Activated gamma-delta T cell treated with anti-CD3 and anti-CD28 coated beads, Interleukin-2, amount 50 U/mL, for 16 hours (primary cell): ENCODE data around the gene MAMDC2.
"Not testable (repeated sequence)": the region's sequence is repeated elsewhere in the genome, so short reads cannot be mapped to it uniquely, and the experiment has no call there.

Experiments used
- DNase-seq: peaks from one replicate; pipeline ENCODE4 v3.0.0-alpha.2; 2020; ENCODE audit warnings: low read depth

Gene MAMDC2

GRCh38 chr9:70197216-70198044 is 153.8 kb downstream of the MAMDC2 start:
- no peak for DNase-seq

DNA sequence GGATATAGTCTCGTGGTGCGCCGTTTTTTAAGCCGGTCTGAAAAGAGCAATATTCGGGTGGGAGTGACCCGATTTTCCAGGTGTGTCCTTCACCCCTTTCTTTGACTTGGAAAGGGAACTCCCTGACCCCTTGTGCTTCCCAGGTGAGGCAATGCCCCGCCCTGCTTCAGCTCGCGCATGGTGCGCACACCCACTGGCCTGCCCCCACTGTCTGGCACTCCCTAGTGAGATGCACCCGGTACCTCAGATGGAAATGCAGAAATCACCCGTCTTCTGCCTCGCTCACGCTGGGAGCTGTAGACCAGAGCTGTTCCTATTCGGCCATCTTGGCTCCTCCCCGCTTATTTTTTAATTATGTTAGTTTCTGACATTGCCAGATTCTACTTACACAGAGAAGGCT is 161.1 kb downstream of the MAMDC2 start:
- DNase-seq, result not testable (repeated sequence)

GRCh38 chr9:70205366-70206020 is 161.8 kb downstream of the MAMDC2 start:
- no peak for DNase-seq

- DNase-seq, result no peak
These were observed 173.4 kb downstream of the MAMDC2 start for GRCh38 chr9:70217029-70217428.

DNA sequence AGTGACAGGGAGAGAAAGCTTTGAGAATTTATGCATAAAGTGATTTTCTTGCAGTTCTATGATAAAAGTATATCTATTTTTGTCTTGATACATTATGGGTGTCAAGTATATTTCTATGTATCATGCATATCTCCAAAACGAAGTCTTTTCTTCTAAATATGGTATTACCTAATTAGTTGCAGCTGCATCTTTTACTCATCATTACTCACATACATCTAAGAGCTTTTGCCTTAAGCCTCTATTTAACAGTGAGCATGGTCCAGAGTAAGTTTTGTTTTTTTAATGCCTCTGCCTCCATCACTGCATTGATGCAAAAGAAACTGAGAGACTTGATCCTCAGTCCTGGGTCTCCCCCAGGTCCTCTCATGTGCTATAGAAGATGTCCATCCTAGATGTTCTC is 175.1 kb downstream of the MAMDC2 start:
- DNase-seq, result no peak

GRCh38 chr9:70220216-70220615 is 176.6 kb downstream of the MAMDC2 start:
- DNase-seq, result no peak

DNA sequence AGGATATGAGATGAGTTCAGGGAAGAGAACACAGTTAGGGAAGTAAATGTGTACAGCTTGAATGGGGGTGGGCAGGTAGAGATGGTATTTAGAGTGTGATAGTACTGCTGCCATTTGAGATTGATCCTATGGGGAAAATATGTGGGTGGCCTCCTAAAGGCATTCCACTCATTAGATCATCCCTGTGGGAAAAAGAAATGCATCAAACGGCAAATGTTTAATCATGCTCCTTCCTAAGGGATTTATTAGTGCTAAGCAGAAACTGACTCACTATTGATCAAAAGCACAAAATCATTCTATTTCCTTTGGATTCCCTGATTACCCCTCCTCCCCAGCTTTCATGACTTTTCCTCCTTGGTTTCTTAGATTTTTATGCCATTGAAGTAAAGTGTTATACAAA is 178.7 kb downstream of the MAMDC2 start:
- no peak for DNase-seq

DNA sequence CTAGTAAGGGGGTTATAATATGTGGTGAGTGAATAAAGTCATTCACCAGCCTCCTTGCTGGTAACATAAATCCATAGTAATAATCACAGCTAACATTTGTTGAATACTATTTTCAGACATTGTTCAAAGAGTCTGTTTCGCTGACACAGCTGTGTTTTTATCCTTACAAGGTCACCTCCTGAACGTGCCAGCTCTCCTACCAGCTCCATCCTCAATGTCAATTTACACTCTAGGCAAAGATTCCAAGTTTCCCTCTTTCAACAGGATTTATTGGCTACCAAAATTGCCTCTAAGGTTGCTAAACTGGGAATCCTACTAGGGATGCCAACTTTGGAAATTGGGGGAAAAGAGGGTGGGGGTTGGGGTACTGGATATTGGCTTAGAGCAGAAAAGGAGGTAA is 184.5 kb downstream of the MAMDC2 start:
- no peak for DNase-seq

DNA sequence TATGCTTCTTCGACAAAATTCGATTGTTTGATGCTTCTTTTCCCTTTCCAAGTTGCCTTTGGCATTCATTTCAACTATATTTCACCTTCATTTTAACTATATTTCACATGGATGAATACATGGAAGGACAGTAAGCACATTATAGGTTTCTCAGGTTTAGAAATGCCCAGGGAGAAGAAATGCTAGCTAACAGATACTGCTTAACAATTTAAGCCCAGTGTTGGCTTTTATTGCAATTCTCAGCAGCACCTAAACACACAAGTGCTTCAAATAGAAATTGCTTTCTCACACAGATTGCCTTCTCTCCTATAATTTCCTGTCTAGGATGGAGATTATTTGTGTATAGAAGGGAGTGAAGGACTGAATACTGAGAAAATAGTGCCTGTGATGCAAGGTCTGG is 185.0 kb downstream of the MAMDC2 start:
- no peak for DNase-seq

DNA sequence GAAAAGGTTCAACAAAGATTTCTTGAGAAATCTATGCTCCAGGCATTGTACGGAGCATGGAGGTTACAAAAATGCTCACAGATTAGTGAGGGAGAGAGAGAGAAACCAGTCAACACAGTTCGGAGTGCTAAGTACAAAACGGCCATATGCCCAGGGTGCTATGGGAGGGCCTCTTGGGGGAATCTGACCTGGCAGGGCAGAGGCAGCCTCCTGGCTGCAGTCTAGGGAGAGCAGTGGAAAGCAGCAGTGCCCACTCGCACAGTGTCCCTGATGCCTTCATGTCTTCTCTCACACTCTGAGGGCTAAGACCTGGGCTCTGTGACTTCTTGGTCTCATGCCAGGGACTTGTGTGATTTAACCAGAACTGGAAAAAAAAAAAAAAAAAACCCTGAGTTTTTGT is 185.4 kb downstream of the MAMDC2 start:
- DNase-seq, result no peak

- no peak for DNase-seq
These were observed 185.9 kb downstream of the MAMDC2 start for GRCh38 chr9:70229579-70229978.

GRCh38 chr9:70232476-70232875 is 188.8 kb downstream of the MAMDC2 start:
- no peak for DNase-seq

DNA sequence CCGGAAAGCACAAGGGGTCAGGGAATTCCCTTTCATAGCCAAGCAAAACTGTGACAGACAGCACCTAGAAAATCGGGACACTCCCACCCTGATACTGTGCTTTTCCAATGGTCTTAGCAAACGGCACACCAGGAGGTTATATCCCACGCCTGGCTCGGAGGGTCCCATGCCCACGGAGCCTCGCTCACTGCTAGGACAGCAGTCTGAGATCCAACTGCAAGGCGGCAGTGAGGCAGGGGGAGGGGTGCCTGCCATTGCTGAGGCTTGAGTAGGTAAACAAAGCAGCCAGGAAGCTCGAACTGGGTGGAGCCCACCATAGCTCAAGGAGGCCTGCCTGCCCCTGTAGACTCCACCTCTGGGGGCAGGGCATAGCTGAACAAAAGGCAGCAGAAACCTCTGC is 190.6 kb downstream of the MAMDC2 start:
- DNase-seq, result not testable (repeated sequence)

DNA sequence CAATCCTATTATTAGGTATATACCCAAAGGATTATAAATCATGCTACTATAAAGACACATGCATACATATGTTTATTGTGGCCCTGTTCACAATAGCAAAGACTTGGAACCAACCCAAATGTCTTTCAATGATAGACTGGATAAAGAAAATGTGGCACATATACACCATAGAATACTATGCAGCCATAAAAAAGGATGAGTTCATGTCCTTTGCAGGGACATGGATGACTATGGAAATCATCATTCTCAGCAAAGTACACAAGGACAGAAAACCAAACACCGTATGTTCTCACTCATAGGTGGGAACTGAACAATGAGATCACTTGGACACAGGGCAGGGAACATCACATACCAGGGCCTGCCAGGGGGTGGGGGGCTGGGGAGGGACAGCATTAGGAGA is 202.3 kb downstream of the MAMDC2 start:
- DNase-seq, result not testable (repeated sequence)

DNA sequence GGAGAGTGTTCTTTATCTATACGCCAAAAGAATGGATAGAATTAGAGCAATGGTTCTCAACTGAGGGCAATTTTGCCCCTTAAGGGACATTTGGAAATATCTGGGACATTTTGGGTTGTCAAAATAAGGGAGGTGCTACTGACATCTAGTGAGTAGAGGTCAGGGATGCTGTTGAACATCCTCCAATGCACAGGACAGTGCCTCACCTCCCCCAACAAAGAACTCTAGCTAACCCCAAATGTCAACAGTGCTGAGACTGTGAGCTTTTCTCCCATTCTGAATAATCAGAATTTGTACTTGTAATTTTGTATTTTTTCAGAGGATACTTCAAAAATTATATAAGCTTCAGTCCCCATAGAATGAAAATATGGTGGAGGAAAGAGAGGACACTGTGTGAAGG is 206.6 kb downstream of the MAMDC2 start:
- no peak for DNase-seq

- DNase-seq, result no peak
These were observed 211.8 kb downstream of the MAMDC2 start for GRCh38 chr9:70255486-70255885.

- no peak for DNase-seq
These were observed 212.5 kb downstream of the MAMDC2 start for GRCh38 chr9:70256123-70256551.

- no peak for DNase-seq
These were observed 213.9 kb downstream of the MAMDC2 start for GRCh38 chr9:70257502-70257901.

DNA sequence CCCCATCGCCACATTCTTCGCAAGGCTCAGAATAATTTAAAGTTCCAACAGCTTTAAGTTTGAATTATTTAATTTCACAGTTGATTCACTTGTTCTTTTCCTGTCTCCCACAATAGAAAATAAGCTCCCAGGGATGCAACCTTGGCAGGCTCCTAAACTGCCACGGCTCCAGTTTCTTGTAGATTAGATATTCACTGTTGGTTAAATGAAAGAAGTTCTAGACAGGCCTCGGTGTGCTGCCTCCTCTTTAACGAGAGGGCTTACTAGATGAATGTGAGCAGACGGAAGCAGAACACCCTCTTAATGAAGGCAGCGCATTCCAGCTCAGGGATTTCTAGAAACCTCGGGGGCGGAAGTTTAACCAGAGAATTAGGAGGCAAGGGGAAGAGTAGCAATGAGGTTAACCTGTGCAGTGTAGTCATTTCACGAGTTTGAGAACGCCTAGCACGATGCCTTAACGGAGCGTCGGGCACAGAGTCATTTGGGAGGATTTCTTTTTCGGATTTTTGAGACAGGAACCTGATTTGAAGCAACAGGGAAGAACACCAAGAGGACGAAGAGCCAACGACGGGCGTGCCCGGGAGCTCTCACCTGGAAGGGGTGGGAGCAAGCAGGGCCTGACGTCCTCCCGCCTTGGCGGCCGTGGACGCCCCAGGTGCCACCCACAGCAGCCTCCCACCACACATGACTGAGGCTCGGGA is 214.5 kb downstream of the MAMDC2 start:
- no peak for DNase-seq

DNA sequence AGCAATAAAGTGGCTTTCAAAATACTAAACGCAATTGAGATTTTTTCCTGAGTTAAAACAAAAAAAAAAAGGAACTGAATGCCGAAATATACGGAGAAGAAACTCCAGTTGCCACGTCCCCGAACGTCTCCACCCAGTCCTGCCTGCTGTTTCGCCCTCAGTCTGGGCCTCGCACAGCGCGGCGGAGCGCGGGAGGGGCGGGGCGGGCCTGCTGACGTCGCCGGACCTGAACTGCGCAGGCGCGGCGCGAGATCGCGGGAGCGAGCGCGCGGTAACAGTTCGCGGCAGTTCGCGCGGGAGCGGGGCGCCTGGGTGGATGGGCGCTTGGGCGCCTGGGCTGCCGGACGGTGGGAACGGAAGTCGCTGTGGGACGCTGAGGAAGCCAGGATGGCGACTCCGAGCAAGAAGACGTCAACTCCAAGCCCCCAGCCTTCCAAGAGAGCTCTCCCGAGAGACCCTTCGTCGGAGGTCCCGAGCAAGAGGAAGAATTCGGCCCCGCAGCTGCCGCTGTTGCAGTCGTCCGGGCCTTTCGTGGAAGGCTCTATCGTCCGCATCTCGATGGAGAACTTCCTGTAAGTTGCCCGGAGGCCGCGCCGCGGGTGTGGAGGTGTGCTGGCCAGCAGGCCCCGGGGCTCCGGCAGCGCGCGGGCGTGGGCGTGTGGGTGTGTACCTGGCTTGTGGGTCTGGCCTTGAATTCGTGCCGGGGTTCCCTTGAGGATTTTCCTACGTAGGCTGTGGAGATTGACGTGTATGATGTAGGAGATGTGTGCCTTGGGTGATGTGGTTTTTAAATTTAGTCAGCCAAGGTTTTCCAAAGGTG is 215.3 kb downstream of the MAMDC2 start, which contains the start of gene SMC5:
TSS of gene SMC5 (plus strand) at position 287 of the 820 bp plus-strand sequence. CDS start at position 388, 101 bp downstream.
- DNase-seq, result peak; percentile 77

- no peak for DNase-seq
These were observed 215.8 kb downstream of the MAMDC2 start for GRCh38 chr9:70259512-70259802.

DNA sequence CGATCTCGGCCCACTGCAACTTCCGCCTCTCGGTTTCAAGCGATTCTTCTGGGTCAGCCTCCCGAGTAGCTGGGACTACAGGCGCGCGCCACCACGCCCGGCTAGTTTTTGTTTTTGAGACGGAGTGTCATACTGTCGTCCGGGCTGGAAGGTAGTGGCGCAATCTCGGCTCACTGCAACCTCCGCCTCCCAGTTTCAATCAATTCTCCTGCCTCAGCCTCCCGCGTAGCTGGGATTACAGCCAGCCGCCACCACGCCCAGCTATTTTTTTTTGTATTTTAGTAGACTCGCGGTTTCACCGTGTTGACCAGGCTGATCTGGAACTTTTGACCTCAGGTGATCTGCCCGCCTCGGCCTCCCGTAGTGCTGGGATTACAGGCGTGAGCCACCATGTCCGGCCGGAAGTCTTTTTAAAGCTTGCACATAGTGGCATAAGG is 216.4 kb downstream of the MAMDC2 start:
- no peak for DNase-seq
